Esophagus muscularis mucosa (tissue), 4 donors: ENCODE results near the gene CHCHD3. TPM values are rescaled to one million over a fixed set of nuclear protein-coding genes. Genes with fewer than 3 reads are reported as not detected.

Experiments
- DNase-seq: peaks from one replicate; pipeline ENCODE4 v3.0.0-alpha.2; 2017; ENCODE audit errors: extremely low spot score
- H3K27ac ChIP-seq, 4 donors: fragments of 200-600 bp; sonication (generic); replicated peaks in 1 of 4; 1 replicate in 3 of 4; 2 replicates in 1 of 4; pipeline ENCODE4 v1.5.1; 2016 to 2019; ENCODE audit warnings: mild to moderate bottlenecking in 1 of 4
- H3K27me3 ChIP-seq, 4 donors: fragments of 200-600 bp; sonication (generic); one replicate each; pipeline versions ENCODE4 v1.5.1 to v1.6.0; 2016 to 2019
- H3K36me3 ChIP-seq, 4 donors: fragments of 200-600 bp; sonication (generic); one replicate each; pipeline ENCODE4 v1.5.1; 2016 to 2019
- H3K4me1 ChIP-seq, 4 donors: fragments of 200-600 bp; sonication (generic); one replicate each; pipeline ENCODE4 v1.5.1; 2016 to 2019
- H3K4me3 ChIP-seq, 4 donors: fragments of 200-600 bp; sonication (generic); 1 replicate in 2 of 4; 2 replicates in 2 of 4; pipeline ENCODE4 v1.5.1; 2016 to 2019; ENCODE audit warnings: mild to moderate bottlenecking in 4 of 4, moderate library complexity in 1 of 4
- H3K9me3 ChIP-seq, 4 donors: fragments of 200-600 bp; sonication (generic); 1 replicate in 3 of 4; 2 replicates in 1 of 4; pipeline ENCODE4 v1.5.1; 2016 to 2019
- CTCF ChIP-seq, 3 experiments: fragments of 200-600 bp in 2 of 3; fragments of 450-650 bp in 1 of 3; sonication (generic) in 2 of 3; IDR thresholded peaks; one replicate each; pipeline ENCODE4 v1.5.1; 2017 to 2019; ENCODE audit warnings: antibody characterized with exemption in 3 of 3, mild to moderate bottlenecking in 2 of 3, moderate library complexity in 1 of 3
- EP300 ChIP-seq: sonication (generic); formaldehyde crosslinking; IDR thresholded peaks from one replicate; pipeline ENCODE4 v1.6.1; 2017; ENCODE audit warnings: antibody characterized with exemption
- POLR2A ChIP-seq: fragments of 450-650 bp; IDR thresholded peaks from one replicate; pipeline ENCODE4 v1.6.1; 2017; ENCODE audit warnings: antibody characterized with exemption, moderate library complexity, mild to moderate bottlenecking, low read depth
- POLR2AphosphoS5 ChIP-seq, 2 donors: sonication (generic); formaldehyde crosslinking; IDR thresholded peaks; one replicate each; pipeline ENCODE4 v1.6.1; 2017; ENCODE audit warnings: antibody characterized with exemption in 2 of 2
- WGBS: methylation state at CpG from one replicate; pipeline ENCODE4 v1.1.5; 2018; 5-methylcytosine and 5-hydroxymethylcytosine counted together
- intact Hi-C: fragments of 100-400 bp; cut with DNase I; formaldehyde crosslinking; loops from one replicate; pipeline ENCODE4 v1.15.1; 2023
- total RNA-seq, 4 donors: library from RNA; depleted of rRNA; stranded (reverse); fragments of >200 nt; gene quantifications; one replicate each; pipeline versions ENCODE4 v1.1.0 to v1.2.1, GENCODE V29; 2016

Gene CHCHD3
- total RNA-seq, 4 donors from 2014 or later, result 58.6 to 74.3 (median 68.9) TPM

- H3K4me1 ChIP-seq, result peaks cover 24 to 26% (median 25%) of the 10 kb centered on the region in 4 donors
- H3K27me3 ChIP-seq, result no peaks in the 10 kb centered on the region
- no peak for TF ChIP-seq EP300
- no peak for TF ChIP-seq POLR2AphosphoS5 (IDR thresholded peaks at IDR 0.05)
- TF ChIP-seq CTCF (IDR thresholded peaks at IDR 0.05), result no peak
- no peak for TF ChIP-seq POLR2A
- WGBS, result 85% methylated on average over 2 of the region's 2 CpGs
- no peak for DNase-seq
- H3K4me3 ChIP-seq, result no peak overlapping the region
- intact Hi-C loops, result no loop called here
- no peaks in the 10 kb centered on the region for H3K9me3 ChIP-seq
- H3K36me3 ChIP-seq, result no peaks in the 10 kb centered on the region
- H3K27ac ChIP-seq, result no peak overlapping the region
Observed at GRCh38 chr7:133047321-133047720, 34.6 kb downstream of the CHCHD3 start.

GRCh38 chr7:133044722-133045473, 37.0 kb downstream of the CHCHD3 start:
- no peak overlapping the region for H3K4me3 ChIP-seq
- no peaks in the 10 kb centered on the region for H3K27me3 ChIP-seq
- H3K4me1 ChIP-seq, result peaks cover 0 to 6% (median 2%) of the 10 kb centered on the region in 4 donors
- intact Hi-C loops, result no loop called here
- no peaks in the 10 kb centered on the region for H3K9me3 ChIP-seq
- no peak for TF ChIP-seq EP300
- no peak for TF ChIP-seq POLR2A
- TF ChIP-seq POLR2AphosphoS5 (IDR thresholded peaks at IDR 0.05), result no peak
- no peak for TF ChIP-seq CTCF (IDR thresholded peaks at IDR 0.05)
- H3K36me3 ChIP-seq, result no peaks in the 10 kb centered on the region
- 93% methylated on average over 9 of the region's 9 CpGs for WGBS
- H3K27ac ChIP-seq, result no peak overlapping the region
- no peak for DNase-seq

GRCh38 chr7:133040674-133041073, 41.2 kb downstream of the CHCHD3 start:
- intact Hi-C loops, result no loop called here
- no peaks in the 10 kb centered on the region for H3K27me3 ChIP-seq
- DNase-seq, result no peak
- TF ChIP-seq POLR2AphosphoS5 (IDR thresholded peaks at IDR 0.05), result no peak
- no peak for TF ChIP-seq CTCF (IDR thresholded peaks at IDR 0.05)
- WGBS, result 94% methylated on average over 7 of the region's 7 CpGs
- no peak overlapping the region for H3K4me3 ChIP-seq
- H3K4me1 ChIP-seq, result peaks cover 0 to 3% (median 0%) of the 10 kb centered on the region in 4 donors
- no peak overlapping the region for H3K27ac ChIP-seq
- no peaks in the 10 kb centered on the region for H3K9me3 ChIP-seq
- H3K36me3 ChIP-seq, result no peaks in the 10 kb centered on the region

GRCh38 chr7:133040178-133040577, 41.7 kb downstream of the CHCHD3 start:
- no peaks in the 10 kb centered on the region for H3K36me3 ChIP-seq
- WGBS, result 10% methylated on average over 1 of the region's 1 CpG

More at GRCh38 chr7:133040178-133040577, 41.7 kb downstream of the CHCHD3 start:
- peaks cover 0 to 3% (median 0%) of the 10 kb centered on the region in 4 donors for H3K4me1 ChIP-seq
- no peak overlapping the region for H3K27ac ChIP-seq
- TF ChIP-seq CTCF (IDR thresholded peaks at IDR 0.05) (no peak), EP300 (no peak), POLR2A (no peak), POLR2AphosphoS5 (IDR thresholded peaks at IDR 0.05) (no peak)
- no peak for DNase-seq
- H3K27me3 ChIP-seq, result no peaks in the 10 kb centered on the region
- intact Hi-C loops, result no loop called here
- H3K4me3 ChIP-seq, result no peak overlapping the region
- no peaks in the 10 kb centered on the region for H3K9me3 ChIP-seq
